DOHH2 (cell line): ENCODE data around the gene KRTAP10-6.
"Not testable (repeated sequence)": the region's sequence is repeated elsewhere in the genome, so short reads cannot be mapped to it uniquely, and the experiment has no call there.

Experiments used
- H3F3A ChIP-seq: fragments of 200-600 bp; sonication (generic), shearing (Covaris generic); 2 replicates; pipeline ENCODE4 v1.6.0; 2016; ENCODE audit warnings: antibody characterized with exemption, mild to moderate bottlenecking; ENCODE audit not compliant: control insufficient read depth, insufficient read depth
- H3K27ac ChIP-seq: fragments of 200-600 bp; sonication (generic); 2 replicates; pipeline ENCODE4 v1.5.1; 2014; ENCODE audit warnings: low read depth, mild to moderate bottlenecking, low read length, moderate library complexity
- H3K27me3 ChIP-seq: fragments of 200-600 bp; sonication (generic); 2 replicates; pipeline ENCODE4 v1.6.1; 2014; ENCODE audit warnings: mild to moderate bottlenecking, low read length, mixed read lengths; ENCODE audit not compliant: control insufficient read depth
- H3K36me3 ChIP-seq: fragments of 200-600 bp; sonication (generic); 2 replicates; pipeline ENCODE4 v1.6.1; 2014; ENCODE audit warnings: mild to moderate bottlenecking, low read length, moderate library complexity, mixed read lengths; ENCODE audit not compliant: control insufficient read depth
- H3K4me1 ChIP-seq: fragments of 200-600 bp; sonication (generic); 2 replicates; pipeline ENCODE4 v1.6.1; 2014; ENCODE audit warnings: mild to moderate bottlenecking, low read length, mixed read lengths; ENCODE audit not compliant: control insufficient read depth
- H3K4me2 ChIP-seq: fragments of 200-600 bp; sonication (generic); 2 replicates; pipeline ENCODE4 v1.6.0; 2014; ENCODE audit warnings: mild to moderate bottlenecking, low read length, moderate library complexity
- H3K4me3 ChIP-seq: fragments of 200-600 bp; sonication (generic); 2 replicates; pipeline ENCODE4 v1.5.1; 2014; ENCODE audit warnings: mild to moderate bottlenecking, low read length, mixed read lengths
- H3K79me2 ChIP-seq: fragments of 200-600 bp; sonication (generic); 2 replicates; pipeline ENCODE4 v1.6.1; 2014; ENCODE audit warnings: mild to moderate bottlenecking, low read length, mixed read lengths; ENCODE audit not compliant: control insufficient read depth
- H3K9me2 ChIP-seq: fragments of 200-600 bp; sonication (generic); replicated peaks from 2 replicates; pipeline ENCODE4 v1.6.1; 2014; ENCODE audit warnings: mild to moderate bottlenecking, low read length, mixed read lengths; ENCODE audit not compliant: control insufficient read depth
- H3K9me3 ChIP-seq: fragments of 200-600 bp; sonication (generic); 2 replicates; pipeline ENCODE4 v1.6.1; 2014; ENCODE audit warnings: antibody characterized with exemption, low read length, mixed read lengths; ENCODE audit not compliant: control insufficient read depth, insufficient read depth
- H4K20me1 ChIP-seq: fragments of 200-600 bp; sonication (generic); 2 replicates; pipeline ENCODE4 v1.6.0; 2014; ENCODE audit warnings: low read depth, mild to moderate bottlenecking, antibody characterized with exemption, low read length, moderate library complexity; ENCODE audit not compliant: control insufficient read depth, insufficient read depth
- EZH2phosphoT487 ChIP-seq: fragments of 200-600 bp; sonication (generic); IDR thresholded peaks from 2 replicates; pipeline ENCODE4 v1.6.1; 2017; ENCODE audit warnings: borderline replicate concordance, mild to moderate bottlenecking, antibody characterized with exemption, low read length, moderate library complexity, mixed read lengths
- TF ChIP-seq, protein P1 (sequence below): fragments of 200-600 bp; sonication (generic); IDR thresholded peaks from one replicate; pipeline ENCODE4 v1.5.1; 2014; ENCODE audit warnings: antibody characterized with exemption, mild to moderate bottlenecking, low read depth, low read length; ENCODE audit not compliant: poor library complexity, severe bottlenecking

KRTAP10-6 gene

DNA sequence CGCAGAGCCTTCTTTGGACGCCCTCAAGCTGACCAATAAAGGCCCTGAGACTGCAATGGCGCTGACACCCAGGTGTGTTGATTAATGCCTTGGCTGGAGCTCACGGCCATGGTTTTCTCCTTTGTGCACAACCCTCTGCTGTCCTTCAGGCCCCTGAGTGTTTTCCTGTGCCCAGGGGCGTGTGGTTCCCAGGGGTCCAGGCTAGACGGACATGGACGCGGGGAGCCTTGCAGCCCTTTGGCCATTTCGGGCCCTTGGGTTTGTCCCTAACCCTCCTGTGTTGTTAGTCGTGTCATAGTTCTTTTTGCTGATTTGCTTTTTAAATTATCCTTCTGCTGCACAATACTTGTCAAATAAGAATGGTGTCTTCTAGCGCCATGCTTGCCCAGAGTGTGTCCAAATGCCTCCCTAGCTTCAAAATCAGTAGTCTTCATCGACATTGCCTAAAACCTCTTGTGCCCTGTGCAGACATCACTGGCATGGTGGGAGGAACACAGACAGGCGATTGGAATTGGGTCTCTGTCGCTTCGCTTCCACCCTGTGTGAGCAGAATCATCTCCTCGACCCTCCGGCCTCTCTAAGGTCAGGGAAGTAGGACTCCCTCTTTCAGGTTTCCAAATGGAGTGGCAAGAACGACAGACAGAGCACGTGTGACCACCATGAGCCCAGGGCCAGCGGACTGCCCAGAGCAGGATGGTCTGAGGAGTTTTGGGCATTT is 16.8 kb downstream of the KRTAP10-6 start:
- Histone ChIP-seq H3F3A (no peaks in the 10 kb centered on the region), H3K4me1 (no peaks in the 10 kb centered on the region), H4K20me1 (no peaks in the 10 kb centered on the region), H3K4me2 (no peak overlapping the region), H3K36me3 (no peaks in the 10 kb centered on the region), H3K27ac (no peak overlapping the region), H3K27me3 (no peaks in the 10 kb centered on the region), H3K4me3 (no peak overlapping the region), H3K9me2 (no peaks in the 10 kb centered on the region), H3K79me2 (no peaks in the 10 kb centered on the region), H3K9me3 (0 out of 2 replicates have a peak, but pooled peaks cover 3% of the 10 kb centered on the region)
- TF ChIP-seq, protein P1, sequence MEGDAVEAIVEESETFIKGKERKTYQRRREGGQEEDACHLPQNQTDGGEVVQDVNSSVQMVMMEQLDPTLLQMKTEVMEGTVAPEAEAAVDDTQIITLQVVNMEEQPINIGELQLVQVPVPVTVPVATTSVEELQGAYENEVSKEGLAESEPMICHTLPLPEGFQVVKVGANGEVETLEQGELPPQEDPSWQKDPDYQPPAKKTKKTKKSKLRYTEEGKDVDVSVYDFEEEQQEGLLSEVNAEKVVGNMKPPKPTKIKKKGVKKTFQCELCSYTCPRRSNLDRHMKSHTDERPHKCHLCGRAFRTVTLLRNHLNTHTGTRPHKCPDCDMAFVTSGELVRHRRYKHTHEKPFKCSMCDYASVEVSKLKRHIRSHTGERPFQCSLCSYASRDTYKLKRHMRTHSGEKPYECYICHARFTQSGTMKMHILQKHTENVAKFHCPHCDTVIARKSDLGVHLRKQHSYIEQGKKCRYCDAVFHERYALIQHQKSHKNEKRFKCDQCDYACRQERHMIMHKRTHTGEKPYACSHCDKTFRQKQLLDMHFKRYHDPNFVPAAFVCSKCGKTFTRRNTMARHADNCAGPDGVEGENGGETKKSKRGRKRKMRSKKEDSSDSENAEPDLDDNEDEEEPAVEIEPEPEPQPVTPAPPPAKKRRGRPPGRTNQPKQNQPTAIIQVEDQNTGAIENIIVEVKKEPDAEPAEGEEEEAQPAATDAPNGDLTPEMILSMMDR = no peak
- TF ChIP-seq EZH2phosphoT487 = no peak

DNA sequence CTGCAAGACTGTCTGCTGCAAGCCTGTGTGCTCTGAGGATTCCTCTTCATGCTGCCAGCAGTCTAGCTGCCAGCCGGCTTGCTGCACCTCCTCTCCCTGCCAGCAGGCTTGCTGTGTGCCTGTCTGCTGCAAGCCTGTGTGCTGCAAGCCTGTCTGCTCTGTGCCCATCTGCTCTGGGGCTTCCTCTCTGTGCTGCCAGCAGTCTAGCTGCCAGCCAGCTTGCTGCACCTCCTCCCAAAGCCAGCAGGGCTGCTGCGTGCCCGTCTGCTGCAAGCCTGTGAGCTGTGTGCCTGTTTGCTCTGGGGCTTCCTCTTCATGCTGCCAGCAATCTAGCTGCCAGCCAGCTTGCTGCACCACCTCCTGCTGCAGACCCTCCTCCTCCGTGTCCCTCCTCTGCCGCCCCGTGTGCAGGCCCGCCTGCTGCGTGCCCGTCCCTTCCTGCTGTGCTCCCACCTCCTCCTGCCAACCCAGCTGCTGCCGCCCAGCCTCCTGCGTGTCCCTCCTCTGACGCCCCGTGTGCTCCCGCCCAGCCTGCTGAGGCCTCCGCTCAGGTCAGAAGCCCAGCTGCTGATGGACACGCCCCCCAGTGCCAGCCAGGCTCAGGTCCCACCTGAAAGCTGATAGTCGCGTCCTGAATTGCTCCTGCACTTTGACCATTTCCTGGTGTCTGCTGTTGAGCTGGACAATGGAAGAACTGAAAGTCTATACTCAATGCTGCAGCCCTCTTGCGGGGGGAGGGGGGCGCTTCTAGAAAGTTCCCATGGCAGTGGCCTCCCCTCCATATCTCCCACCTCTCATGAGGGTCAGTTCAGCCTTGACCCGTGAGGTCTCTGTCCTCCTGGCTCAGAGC is 17.6 kb downstream of the KRTAP10-6 start:
- no peak overlapping the region for H3K4me2 ChIP-seq
- no peaks in the 10 kb centered on the region for H3K79me2 ChIP-seq
- H3K36me3 ChIP-seq = no peaks in the 10 kb centered on the region
- H3K27me3 ChIP-seq = no peaks in the 10 kb centered on the region
- H3K9me3 ChIP-seq = 0 out of 2 replicates have a peak, but pooled peaks cover 3% of the 10 kb centered on the region
- H3K4me1 ChIP-seq = no peaks in the 10 kb centered on the region
- H3K27ac ChIP-seq = no peak overlapping the region
- no peaks in the 10 kb centered on the region for H3K9me2 ChIP-seq
- no peaks in the 10 kb centered on the region for H4K20me1 ChIP-seq
- H3K4me3 ChIP-seq = no peak overlapping the region
- H3F3A ChIP-seq = no peaks in the 10 kb centered on the region
- TF ChIP-seq, protein P1 = no peak
- TF ChIP-seq EZH2phosphoT487 = no peak

DNA sequence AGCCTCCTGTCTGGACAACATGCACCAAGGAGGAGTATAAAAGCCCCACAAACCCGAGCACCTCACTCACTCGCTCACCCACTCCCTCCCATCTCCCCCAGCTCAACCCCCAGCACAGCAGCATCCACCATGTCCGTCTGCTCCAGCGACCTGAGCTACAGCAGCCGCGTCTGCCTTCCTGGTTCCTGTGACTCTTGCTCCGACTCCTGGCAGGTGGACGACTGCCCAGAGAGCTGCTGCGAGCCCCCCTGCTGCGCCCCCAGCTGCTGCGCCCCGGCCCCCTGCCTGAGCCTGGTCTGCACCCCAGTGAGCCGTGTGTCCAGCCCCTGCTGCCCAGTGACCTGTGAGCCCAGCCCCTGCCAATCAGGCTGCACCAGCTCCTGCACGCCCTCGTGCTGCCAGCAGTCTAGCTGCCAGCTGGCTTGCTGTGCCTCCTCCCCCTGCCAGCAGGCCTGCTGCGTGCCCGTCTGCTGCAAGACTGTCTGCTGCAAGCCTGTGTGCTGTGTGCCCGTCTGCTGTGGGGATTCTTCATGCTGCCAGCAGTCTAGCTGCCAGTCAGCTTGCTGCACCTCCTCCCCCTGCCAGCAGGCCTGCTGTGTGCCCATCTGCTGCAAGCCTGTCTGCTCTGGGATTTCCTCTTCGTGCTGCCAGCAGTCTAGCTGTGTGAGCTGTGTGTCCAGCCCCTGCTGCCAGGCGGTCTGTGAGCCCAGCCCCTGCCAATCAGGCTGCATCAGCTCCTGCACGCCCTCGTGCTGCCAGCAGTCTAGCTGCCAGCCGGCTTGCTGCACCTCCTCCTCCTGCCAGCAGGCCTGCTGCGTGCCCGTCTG is 18.5 kb downstream of the KRTAP10-6 start, which contains the start of gene KRTAP10-4:
TSS of gene KRTAP10-4 (plus strand) at position 100 of the 827 bp plus-strand sequence. CDS start at position 130, 30 bp downstream.
- H3F3A ChIP-seq, H3K27ac ChIP-seq, H3K4me2 ChIP-seq, H3K9me2 ChIP-seq, H3K79me2 ChIP-seq, H3K9me3 ChIP-seq, H3K4me3 ChIP-seq, H3K4me1 ChIP-seq, H4K20me1 ChIP-seq, H3K36me3 ChIP-seq, H3K27me3 ChIP-seq: not testable (repeated sequence)
